C4-2B (cell line): Measurements from ENCODE around the gene NISCH.

Source experiments
- CTCF ChIP-seq: fragments of 450-650 bp; conservative IDR thresholded peaks from 2 replicates; pipeline ENCODE4 v1.5.1; 2017; ENCODE audit warnings: mild to moderate bottlenecking
- ZFX ChIP-seq: fragments of 450-650 bp; IDR thresholded peaks from 2 replicates; pipeline ENCODE4 v1.6.1; 2017

- no peak for TF ChIP-seq CTCF
- TF ChIP-seq ZFX, result no peak
These were observed 15.8 kb upstream of the NISCH start for GRCh38 chr3:52439426-52440248.
